RWPE2 (cell line): ENCODE results near the gene CDC23.

ENCODE experiments used
- ATAC-seq: fragments of 200-7000 bp; cut with Tn5 transposase; 3 replicates; pipeline ENCODE4 v1.9.1; 2021; ENCODE audit warnings: low read depth
- DNase-seq: peaks from one replicate; pipeline ENCODE4 v3.0.0-alpha.2; 2020; ENCODE audit warnings: low spot score
- H3K27ac ChIP-seq: fragments of 450-650 bp; 2 replicates; pipeline ENCODE4 v1.5.1; 2017; ENCODE audit warnings: mild to moderate bottlenecking; ENCODE audit not compliant: poor library complexity, severe bottlenecking
- H3K27me3 ChIP-seq: fragments of 250-450 bp; sonication (Bioruptor Pico); 2 replicates; pipeline ENCODE4 v1.5.1; 2021; ENCODE audit warnings: mild to moderate bottlenecking, moderate library complexity; ENCODE audit not compliant: insufficient read depth, poor library complexity, severe bottlenecking
- H3K36me3 ChIP-seq: fragments of 250-450 bp; sonication (Bioruptor Pico); 2 replicates; pipeline ENCODE4 v1.5.1; 2020; ENCODE audit warnings: low read depth, mild to moderate bottlenecking, moderate library complexity
- H3K4me1 ChIP-seq: fragments of 250-450 bp; sonication (Bioruptor Pico); 2 replicates; pipeline ENCODE4 v1.5.1; 2021; ENCODE audit warnings: mild to moderate bottlenecking, moderate library complexity; ENCODE audit not compliant: insufficient read depth, poor library complexity, severe bottlenecking
- H3K4me3 ChIP-seq: fragments of 250-450 bp; sonication (Bioruptor Pico); 2 replicates; pipeline ENCODE4 v1.5.1; 2021; ENCODE audit warnings: mild to moderate bottlenecking, moderate library complexity; ENCODE audit not compliant: severe bottlenecking
- H3K9me3 ChIP-seq: fragments of 250-450 bp; sonication (Bioruptor Pico); 2 replicates; pipeline ENCODE4 v1.5.1; 2021; ENCODE audit warnings: mild to moderate bottlenecking, moderate library complexity; ENCODE audit not compliant: severe bottlenecking
- TF ChIP-seq, protein P1 (sequence below): fragments of 450-650 bp; IDR thresholded peaks from one replicate; pipeline ENCODE4 v1.5.1; 2017; ENCODE audit warnings: mild to moderate bottlenecking, moderate library complexity; ENCODE audit not compliant: poor library complexity, severe bottlenecking

Gene CDC23

GRCh38 chr5:138240650-138241385, 27.7 kb upstream of the CDC23 start:
- Histone ChIP-seq H3K36me3 (no peaks in the 10 kb centered on the region), H3K27ac (no peak overlapping the region), H3K4me3 (no peak overlapping the region), H3K9me3 (no peaks in the 10 kb centered on the region), H3K27me3 (peaks cover 42% of the 10 kb centered on the region), H3K4me1 (no peaks in the 10 kb centered on the region)
- ATAC-seq (no peak), DNase-seq (no peak)
- TF ChIP-seq, protein P1, sequence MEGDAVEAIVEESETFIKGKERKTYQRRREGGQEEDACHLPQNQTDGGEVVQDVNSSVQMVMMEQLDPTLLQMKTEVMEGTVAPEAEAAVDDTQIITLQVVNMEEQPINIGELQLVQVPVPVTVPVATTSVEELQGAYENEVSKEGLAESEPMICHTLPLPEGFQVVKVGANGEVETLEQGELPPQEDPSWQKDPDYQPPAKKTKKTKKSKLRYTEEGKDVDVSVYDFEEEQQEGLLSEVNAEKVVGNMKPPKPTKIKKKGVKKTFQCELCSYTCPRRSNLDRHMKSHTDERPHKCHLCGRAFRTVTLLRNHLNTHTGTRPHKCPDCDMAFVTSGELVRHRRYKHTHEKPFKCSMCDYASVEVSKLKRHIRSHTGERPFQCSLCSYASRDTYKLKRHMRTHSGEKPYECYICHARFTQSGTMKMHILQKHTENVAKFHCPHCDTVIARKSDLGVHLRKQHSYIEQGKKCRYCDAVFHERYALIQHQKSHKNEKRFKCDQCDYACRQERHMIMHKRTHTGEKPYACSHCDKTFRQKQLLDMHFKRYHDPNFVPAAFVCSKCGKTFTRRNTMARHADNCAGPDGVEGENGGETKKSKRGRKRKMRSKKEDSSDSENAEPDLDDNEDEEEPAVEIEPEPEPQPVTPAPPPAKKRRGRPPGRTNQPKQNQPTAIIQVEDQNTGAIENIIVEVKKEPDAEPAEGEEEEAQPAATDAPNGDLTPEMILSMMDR = no peak

- no peak overlapping the region for H3K27ac ChIP-seq
- TF ChIP-seq, protein P1 = no peak
- no peak for ATAC-seq
- H3K4me3 ChIP-seq = no peak overlapping the region
- H3K27me3 ChIP-seq = peaks cover 29% of the 10 kb centered on the region
- no peaks in the 10 kb centered on the region for H3K36me3 ChIP-seq
- DNase-seq = no peak
- H3K4me1 ChIP-seq = no peaks in the 10 kb centered on the region
- no peaks in the 10 kb centered on the region for H3K9me3 ChIP-seq
Measured at GRCh38 chr5:138238034-138238433, 24.9 kb upstream of the CDC23 start.

DNA sequence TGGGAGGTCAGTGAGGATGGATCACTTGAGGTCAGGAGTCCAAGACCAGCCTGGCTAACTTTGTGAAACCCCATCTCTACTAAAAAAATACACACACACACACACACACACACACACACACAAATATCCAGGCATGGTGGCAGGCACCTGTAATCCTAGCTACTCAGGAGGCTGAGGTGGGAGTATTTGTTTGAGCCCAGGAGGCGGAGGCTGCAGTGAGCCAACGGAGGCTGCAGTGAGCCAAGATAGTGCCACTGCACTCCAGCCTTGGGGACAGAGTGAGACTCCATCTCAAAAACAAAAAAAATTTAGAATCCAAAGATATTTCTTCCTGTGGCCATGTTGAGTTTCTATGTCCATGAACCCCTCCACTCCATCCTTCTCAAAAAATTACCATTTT, 21.5 kb upstream of the CDC23 start:
- Histone ChIP-seq H3K9me3 (no peaks in the 10 kb centered on the region), H3K27me3 (no peaks in the 10 kb centered on the region), H3K36me3 (no peaks in the 10 kb centered on the region), H3K27ac (no peak overlapping the region), H3K4me3 (no peak overlapping the region), H3K4me1 (no peaks in the 10 kb centered on the region)
- ATAC-seq (no peak), DNase-seq (no peak)
- TF ChIP-seq, protein P1 = no peak

GRCh38 chr5:138233280-138233679, 20.2 kb upstream of the CDC23 start:
- DNase-seq = no peak
- no peak overlapping the region for H3K4me3 ChIP-seq

More at GRCh38 chr5:138233280-138233679, 20.2 kb upstream of the CDC23 start:
- H3K36me3 ChIP-seq = no peaks in the 10 kb centered on the region
- H3K4me1 ChIP-seq = no peaks in the 10 kb centered on the region
- ATAC-seq = no peak
- TF ChIP-seq, protein P1 = no peak
- H3K9me3 ChIP-seq = no peaks in the 10 kb centered on the region
- H3K27ac ChIP-seq = no peak overlapping the region
- H3K27me3 ChIP-seq = no peaks in the 10 kb centered on the region
